Epithelial cell of proximal tubule (primary cell): ENCODE results near the gene LAMA2. TPM values are rescaled to one million over a fixed set of nuclear protein-coding genes. Genes with fewer than 3 reads are reported as not detected.

Experiments used
- DNase-seq: peaks from one replicate; pipeline ENCODE4 v3.0.0-alpha.2; 2011; ENCODE audit warnings: low read depth
- H3K4me3 ChIP-seq: 2 replicates; pipeline ENCODE4 v1.5.1; 2011; ENCODE audit warnings: low read depth, mild to moderate bottlenecking, low read length
- total RNA-seq: library from RNA; depleted of rRNA; stranded (reverse); fragments of >200 nt; gene quantifications from 2 replicates; pipeline ENCODE4 v1.2.3, GENCODE V29; 2015
- TF ChIP-seq, protein P1 (sequence below): conservative IDR thresholded peaks from 2 replicates; pipeline ENCODE4 v1.5.1; 2012; ENCODE audit warnings: low read depth, mild to moderate bottlenecking, low read length

Gene LAMA2
- total RNA-seq, 1 donor from 2014 or later, result 0.69 TPM

DNA sequence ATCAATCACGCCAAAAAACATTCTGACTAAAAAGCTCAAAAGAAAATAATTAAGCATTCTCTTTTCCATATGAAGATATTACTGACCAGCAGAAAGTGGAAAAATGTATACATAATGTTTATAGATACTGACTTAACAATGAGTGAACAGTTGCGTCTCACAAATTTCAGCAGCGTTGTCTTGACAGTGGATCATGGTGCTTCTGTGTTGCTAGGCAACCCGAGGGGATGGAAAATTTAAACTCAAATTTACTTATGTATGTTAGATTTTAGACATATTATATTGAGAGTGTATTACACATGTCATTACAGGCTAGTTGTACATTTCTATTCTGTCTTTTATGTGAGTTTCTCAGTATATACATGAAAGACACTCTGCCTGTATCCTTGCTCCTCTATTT lies 110.2 kb downstream of the LAMA2 start:
- H3K4me3 ChIP-seq, result no peak overlapping the region
- TF ChIP-seq, protein P1, sequence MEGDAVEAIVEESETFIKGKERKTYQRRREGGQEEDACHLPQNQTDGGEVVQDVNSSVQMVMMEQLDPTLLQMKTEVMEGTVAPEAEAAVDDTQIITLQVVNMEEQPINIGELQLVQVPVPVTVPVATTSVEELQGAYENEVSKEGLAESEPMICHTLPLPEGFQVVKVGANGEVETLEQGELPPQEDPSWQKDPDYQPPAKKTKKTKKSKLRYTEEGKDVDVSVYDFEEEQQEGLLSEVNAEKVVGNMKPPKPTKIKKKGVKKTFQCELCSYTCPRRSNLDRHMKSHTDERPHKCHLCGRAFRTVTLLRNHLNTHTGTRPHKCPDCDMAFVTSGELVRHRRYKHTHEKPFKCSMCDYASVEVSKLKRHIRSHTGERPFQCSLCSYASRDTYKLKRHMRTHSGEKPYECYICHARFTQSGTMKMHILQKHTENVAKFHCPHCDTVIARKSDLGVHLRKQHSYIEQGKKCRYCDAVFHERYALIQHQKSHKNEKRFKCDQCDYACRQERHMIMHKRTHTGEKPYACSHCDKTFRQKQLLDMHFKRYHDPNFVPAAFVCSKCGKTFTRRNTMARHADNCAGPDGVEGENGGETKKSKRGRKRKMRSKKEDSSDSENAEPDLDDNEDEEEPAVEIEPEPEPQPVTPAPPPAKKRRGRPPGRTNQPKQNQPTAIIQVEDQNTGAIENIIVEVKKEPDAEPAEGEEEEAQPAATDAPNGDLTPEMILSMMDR, result no peak
- DNase-seq, result no peak

DNA sequence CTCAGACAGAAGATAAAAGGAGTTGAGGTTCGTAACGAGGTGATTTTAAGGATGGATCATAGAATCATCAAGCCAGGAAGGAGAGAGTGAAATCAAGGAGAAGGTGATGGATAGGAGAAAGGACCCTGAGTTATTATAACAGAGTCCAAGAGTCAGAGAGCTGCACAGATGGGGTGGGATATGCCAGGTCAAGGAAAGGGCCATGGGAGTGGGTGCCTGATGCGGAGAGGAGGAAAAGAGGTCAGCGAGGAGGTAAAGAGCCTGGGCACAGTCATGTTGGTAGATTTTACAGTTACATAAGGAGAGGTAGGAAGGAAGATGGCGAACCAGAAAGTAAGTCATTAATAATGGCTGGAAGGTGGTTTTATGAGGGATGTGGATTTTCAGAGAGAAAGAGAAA lies 114.9 kb downstream of the LAMA2 start:
- TF ChIP-seq, protein P1, result no peak
- H3K4me3 ChIP-seq, result no peak overlapping the region
- DNase-seq, result no peak

DNA sequence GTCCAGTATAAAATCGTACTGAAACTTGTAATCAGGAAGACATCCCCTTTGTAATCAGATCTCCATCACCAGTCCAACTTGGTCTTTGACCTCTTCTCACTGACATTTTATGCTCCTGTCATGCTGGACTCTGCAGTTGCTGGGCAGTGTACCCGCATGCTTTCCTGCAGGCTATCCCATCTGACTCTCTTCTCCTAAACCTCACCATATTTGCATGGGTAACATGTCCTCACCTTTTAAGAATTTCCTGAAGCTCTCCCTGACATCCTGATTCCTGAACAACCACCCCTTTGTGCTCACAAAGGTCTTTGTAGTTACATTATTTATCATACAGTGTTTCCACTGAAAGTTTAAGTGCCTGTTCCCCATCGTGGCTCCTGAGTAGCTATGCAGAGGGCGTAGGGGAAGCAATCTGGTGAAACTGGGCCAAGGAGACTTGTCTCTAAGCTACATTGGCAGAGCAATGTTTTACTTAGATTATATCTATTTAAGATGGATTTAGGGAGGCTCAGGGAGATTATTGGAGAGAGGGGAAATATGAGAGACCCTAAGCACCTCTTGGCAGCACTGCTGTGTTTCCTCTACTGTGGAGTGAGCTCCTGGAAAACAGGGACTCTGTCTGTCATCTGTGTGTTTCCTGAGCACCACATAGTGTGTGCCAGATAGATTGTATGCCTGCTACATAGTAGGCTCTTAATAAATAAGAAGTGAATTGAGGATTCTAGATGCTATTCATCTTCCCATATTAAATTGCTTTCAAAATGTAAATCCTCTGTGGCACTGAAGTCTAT lies 124.0 kb downstream of the LAMA2 start:
- DNase-seq, result no peak
- TF ChIP-seq, protein P1, result no peak
- no peak overlapping the region for H3K4me3 ChIP-seq

DNA sequence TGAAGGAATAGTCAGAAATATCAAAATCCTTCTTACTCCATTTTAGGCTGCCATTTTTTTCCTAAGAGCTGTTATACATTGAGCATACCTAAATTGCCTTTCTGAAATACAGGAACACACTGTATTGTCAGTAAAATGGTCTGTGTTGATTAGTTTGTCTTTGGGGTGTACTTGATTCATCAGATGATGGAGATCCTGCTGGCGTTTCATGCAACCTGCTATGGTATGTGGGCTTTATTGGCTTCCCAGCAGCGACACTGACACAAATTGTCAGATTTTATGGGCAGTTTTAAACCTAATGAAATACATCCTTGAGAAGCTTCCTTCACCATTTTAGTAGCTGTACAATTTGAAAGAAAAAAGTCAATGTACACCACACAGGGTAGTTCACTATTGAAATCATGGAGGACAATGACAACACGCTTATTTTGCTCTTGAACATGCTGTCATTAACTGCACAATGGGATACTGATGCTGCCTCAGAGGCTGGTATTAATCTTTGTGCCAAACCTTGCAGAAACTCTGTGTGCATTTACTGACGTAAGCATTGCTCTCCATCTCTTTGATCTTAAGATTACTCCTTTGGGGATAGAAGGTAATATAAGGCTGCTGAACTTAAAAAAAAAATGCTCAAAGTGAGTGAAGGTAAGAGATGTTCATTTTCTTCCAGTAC lies 124.9 kb downstream of the LAMA2 start:
- H3K4me3 ChIP-seq, result no peak overlapping the region
- TF ChIP-seq, protein P1, result no peak
- DNase-seq, result no peak

DNA sequence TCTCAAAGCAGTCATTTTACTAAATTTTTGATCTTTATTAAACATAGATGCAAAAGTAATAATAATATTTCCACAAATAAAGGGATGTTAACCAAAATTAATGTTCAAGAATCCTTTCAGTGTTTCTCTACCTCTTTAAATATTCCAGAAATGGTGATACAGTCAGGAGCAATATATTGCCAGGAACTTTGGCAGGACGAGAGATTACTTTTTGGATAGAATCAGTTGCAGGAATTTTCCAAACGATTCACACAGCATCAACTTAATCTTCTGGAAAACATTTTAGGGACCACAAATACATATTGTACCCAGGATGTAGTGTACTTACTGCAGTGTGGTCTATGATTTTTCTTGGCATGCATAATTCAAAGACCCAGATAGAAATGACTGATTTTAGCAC lies 125.7 kb downstream of the LAMA2 start:
- TF ChIP-seq, protein P1, result no peak
- DNase-seq, result no peak
- no peak overlapping the region for H3K4me3 ChIP-seq

DNA sequence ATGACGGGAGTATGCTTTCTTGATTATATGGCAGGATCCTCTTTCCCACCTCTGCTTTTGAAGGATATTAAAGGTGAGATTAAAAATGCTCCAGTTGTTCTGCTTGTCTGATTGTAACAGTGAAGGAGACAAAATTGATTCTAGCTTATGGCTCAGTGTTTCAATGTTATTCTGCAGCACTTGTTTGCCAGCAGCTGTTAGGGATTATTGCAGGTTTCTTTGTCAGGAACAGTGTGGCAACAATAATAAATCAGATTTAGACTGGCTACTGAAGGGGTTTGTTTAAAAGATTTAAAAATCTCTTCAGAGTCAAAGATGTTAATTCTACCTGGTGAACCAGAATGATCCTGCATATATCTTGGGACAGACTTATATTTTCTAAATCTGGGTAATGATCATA lies 126.9 kb downstream of the LAMA2 start:
- no peak for DNase-seq
- H3K4me3 ChIP-seq, result no peak overlapping the region
- TF ChIP-seq, protein P1, result no peak
